Stomach (tissue), 9 donors: ENCODE results near the gene STX5. TPM values are rescaled to one million over a fixed set of nuclear protein-coding genes. Genes with fewer than 3 reads are reported as not detected.
"Not testable (repeated sequence)": the region's sequence is repeated elsewhere in the genome, so short reads cannot be mapped to it uniquely, and the experiment has no call there.

Experiments used
- DNase-seq, 2 donors: peaks; one replicate each; pipeline versions ENCODE4 v3.0.0 to v3.0.0-alpha.2; 2013 to 2019
- H3K27ac ChIP-seq, 5 donors: fragments of 200-600 bp in 4 of 5; sonication (generic) in 4 of 5; one replicate each; pipeline ENCODE4 v1.5.1; 2013 to 2019; ENCODE audit warnings: mild to moderate bottlenecking in 1 of 5, moderate library complexity in 1 of 5
- H3K27me3 ChIP-seq, 3 donors: fragments of 200-600 bp; sonication (generic); one replicate each; pipeline ENCODE4 v1.5.1; 2017 to 2019; ENCODE audit warnings: mixed run types in 1 of 3
- H3K36me3 ChIP-seq, 4 donors: fragments of 200-600 bp; sonication (generic); 1 replicate in 3 of 4; 2 replicates in 1 of 4; pipeline ENCODE4 v1.5.1; 2016 to 2019
- H3K4me1 ChIP-seq, 4 donors: fragments of 200-600 bp; sonication (generic); one replicate each; pipeline ENCODE4 v1.5.1; 2016 to 2019
- H3K4me3 ChIP-seq, 4 donors: fragments of 200-600 bp; sonication (generic) in 3 of 4; one replicate each; pipeline ENCODE4 v1.5.1; 2016 to 2019; ENCODE audit warnings: mild to moderate bottlenecking in 1 of 4
- H3K9me3 ChIP-seq, 4 donors: fragments of 200-600 bp; sonication (generic); one replicate each; pipeline ENCODE4 v1.5.1; 2016 to 2019
- CTCF ChIP-seq, 7 experiments: fragments of 450-650 bp in 4 of 7; fragments of 200-600 bp in 3 of 7; sonication (generic) in 3 of 7; IDR thresholded peaks; one replicate each; pipeline ENCODE4 v1.5.1; 2016 to 2019; ENCODE audit warnings: antibody characterized with exemption in 7 of 7, control low read depth in 2 of 7, mild to moderate bottlenecking in 1 of 7
- EP300 ChIP-seq: sonication (generic); formaldehyde crosslinking; IDR thresholded peaks from one replicate; pipeline ENCODE4 v1.6.1; 2017; ENCODE audit warnings: antibody characterized with exemption
- POLR2A ChIP-seq, 4 donors: fragments of 450-650 bp; IDR thresholded peaks; one replicate each; pipeline ENCODE4 v1.6.1; 2016; ENCODE audit warnings: antibody characterized with exemption in 4 of 4, control low read depth in 2 of 4, mild to moderate bottlenecking in 1 of 4, moderate library complexity in 1 of 4
- POLR2AphosphoS5 ChIP-seq, 3 donors: sonication (generic); formaldehyde crosslinking; IDR thresholded peaks; one replicate each; pipeline ENCODE4 v1.6.1; 2016; ENCODE audit warnings: antibody characterized with exemption in 3 of 3
- WGBS, 5 donors: extraction: QIAGEN DNeasy Blood & Tissue Kit in 3 of 5; methylation state at CpG; one replicate each; pipeline versions ENCODE4 v1.1.5 to v1.1.7; 2013 to 2018; 5-methylcytosine and 5-hydroxymethylcytosine counted together
- intact Hi-C: fragments of 100-400 bp; cut with DNase I; formaldehyde crosslinking; loops from one replicate; pipeline ENCODE4 v1.15.1; 2023; ENCODE audit warnings: low total_unique reads
- polyA plus RNA-seq, 3 donors: library from polyadenylated mRNA; stranded (reverse); fragments of 200-250 nt; gene quantifications; one replicate each; pipeline ENCODE4 v1.2.3, GENCODE V29; 2013
- total RNA-seq, 5 donors: library from RNA; depleted of rRNA; stranded (reverse); fragments of >200 nt; gene quantifications; one replicate each; pipeline versions ENCODE4 v1.1.0 to v1.2.3, GENCODE V29; 2014 to 2016
- donor health status: healthy with polysubstance abuse.
- donor health status: Bipolar disorder and iron deficiency.
- donor health status: healthy.

STX5 gene
- total and polyA plus RNA-seq, 8 donors = 8.2 to 48.1 (median 26.7) TPM

DNA sequence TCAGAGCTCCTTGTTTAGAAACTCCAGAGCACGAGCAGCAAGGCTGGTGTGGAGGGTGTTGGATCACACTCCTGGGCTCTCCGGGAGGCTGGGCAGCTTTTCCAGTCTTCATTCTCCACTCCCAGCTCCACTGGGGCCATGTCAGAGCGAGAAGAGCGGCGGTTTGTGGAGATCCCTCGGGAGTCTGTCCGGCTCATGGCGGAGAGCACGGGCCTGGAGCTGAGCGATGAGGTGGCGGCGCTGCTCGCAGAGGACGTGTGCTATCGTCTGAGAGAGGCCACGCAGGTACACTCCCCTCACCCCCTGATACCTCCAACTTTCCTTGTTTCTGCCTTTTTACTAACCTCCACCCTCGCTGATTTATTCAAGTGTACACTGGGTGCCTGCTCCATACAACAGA lies 56.2 kb downstream of the STX5 start:
- intact Hi-C loops = no loop called here
- peaks cover 28 to 60% (median 53%) of the 10 kb centered on the region in 4 donors for H3K36me3 ChIP-seq
- 95 to 96% (median 95%) methylated on average over 17 of the region's 17 CpGs for WGBS, 5 donors
- no peak for TF ChIP-seq CTCF (IDR thresholded peaks at IDR 0.05)
- no peak for TF ChIP-seq POLR2A (IDR thresholded peaks at IDR 0.05)
- no peak for TF ChIP-seq POLR2AphosphoS5 (IDR thresholded peaks at IDR 0.05)
- no peak for TF ChIP-seq EP300
- no peak for DNase-seq
- H3K4me1 ChIP-seq = peaks cover 11 to 24% (median 16%) of the 10 kb centered on the region in 4 donors
- H3K4me3 ChIP-seq = no peak overlapping the region
- no peaks in the 10 kb centered on the region for H3K9me3 ChIP-seq
- H3K27me3 ChIP-seq = no peaks in the 10 kb centered on the region
- H3K27ac ChIP-seq = no peak overlapping the region

- no peak for DNase-seq
Observed at GRCh38 chr11:62774407-62774806, 57.4 kb downstream of the STX5 start.

GRCh38 chr11:62771144-62772021 lies 60.5 kb downstream of the STX5 start, which contains the start of gene TAF6L:
TAF6L (plus strand) TSS chr11:62771396; CDS start chr11:62775784, 4,388 bp downstream.
- peak; percentile 98 for DNase-seq
- TF ChIP-seq POLR2A (IDR thresholded peaks at IDR 0.05) (no peak), EP300 (no peak), POLR2AphosphoS5 (IDR thresholded peaks at IDR 0.05) (peak; percentile 33 to 79 (median 59)), CTCF (IDR thresholded peaks at IDR 0.05) (peak in 1 of 7 experiments; percentile 9)
- intact Hi-C loops = no loop called here
- peaks cover 16 to 43% (median 32%) of the 10 kb centered on the region in 4 donors for H3K36me3 ChIP-seq
- WGBS, 5 donors = 1 to 3% (median 2%) methylated on average over 28 to 60 of the region's 60 CpGs
- H3K4me1 ChIP-seq = peaks cover 22 to 38% (median 30%) of the 10 kb centered on the region in 4 donors
- no peaks in the 10 kb centered on the region for H3K27me3 ChIP-seq
- peak within 1 kb of the TSS; percentile 93 to 98 (median 96) for H3K27ac ChIP-seq
- H3K9me3 ChIP-seq = no peaks in the 10 kb centered on the region
- peak within 1 kb of the TSS; percentile 65 to 72 (median 68) for H3K4me3 ChIP-seq

More at GRCh38 chr11:62774407-62774806, 57.4 kb downstream of the STX5 start:
- intact Hi-C loops = no loop called here
- Histone ChIP-seq H3K27me3 (no peaks in the 10 kb centered on the region), H3K4me1 (peaks cover 22 to 36% (median 28%) of the 10 kb centered on the region in 4 donors), H3K36me3 (peaks cover 28 to 48% (median 41%) of the 10 kb centered on the region in 4 donors), H3K27ac (no peak overlapping the region), H3K4me3 (no peak overlapping the region), H3K9me3 (no peaks in the 10 kb centered on the region)
- WGBS, 5 donors = 86 to 91% (median 86%) methylated on average over 3 to 6 of the region's 6 CpGs
- TF ChIP-seq POLR2A (IDR thresholded peaks at IDR 0.05) (no peak), CTCF (IDR thresholded peaks at IDR 0.05) (no peak), EP300 (no peak), POLR2AphosphoS5 (IDR thresholded peaks at IDR 0.05) (no peak)

DNA sequence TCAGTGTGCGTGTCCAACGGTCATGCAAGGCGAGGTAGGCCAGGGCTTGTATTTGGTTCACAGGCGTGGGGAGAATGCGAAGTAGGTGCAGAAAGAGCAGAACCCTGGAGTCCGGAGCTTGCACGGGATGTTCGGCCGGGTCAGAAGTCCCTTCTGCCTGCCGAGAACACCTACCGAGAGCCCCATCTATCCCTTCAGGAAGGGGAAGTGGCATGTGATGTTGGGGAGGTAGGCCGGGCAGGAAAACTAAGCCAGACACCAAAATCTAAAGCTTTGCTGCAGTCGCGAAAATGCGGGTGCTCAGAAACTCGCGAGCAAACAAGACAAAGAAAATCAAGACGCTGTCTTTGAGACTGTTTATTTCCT lies 61.1 kb downstream of the STX5 start:
- Histone ChIP-seq H3K4me3 (peak overlapping the region; percentile 65 to 72 (median 68)), H3K27ac (peak overlapping the region; percentile 93 to 98 (median 96)), H3K27me3 (no peaks in the 10 kb centered on the region), H3K36me3 (peaks cover 16 to 43% (median 32%) of the 10 kb centered on the region in 4 donors), H3K9me3 (no peaks in the 10 kb centered on the region), H3K4me1 (peaks cover 22 to 38% (median 30%) of the 10 kb centered on the region in 4 donors)
- intact Hi-C loops = no loop called here
- DNase-seq = no peak
- TF ChIP-seq EP300 (no peak), POLR2A (IDR thresholded peaks at IDR 0.05) (no peak), CTCF (IDR thresholded peaks at IDR 0.05) (no peak)
- 0 to 2% (median 1%) methylated on average over 18 of the region's 18 CpGs for WGBS, 5 donors

- H3K4me3 ChIP-seq = peak overlapping the region; percentile 69 to 86 (median 76)
- H3K27ac ChIP-seq = peak overlapping the region; percentile 68 to 92 (median 84)
- DNase-seq, H3K27me3 ChIP-seq, intact Hi-C loops, H3K9me3 ChIP-seq: not testable (repeated sequence)
- H3K4me1 ChIP-seq = peaks cover 12 to 32% (median 22%) of the 10 kb centered on the region in 4 donors
- 28 to 39% (median 33%) methylated on average over 9 of the region's 9 CpGs for WGBS, 5 donors
- peaks cover 4 to 19% (median 15%) of the 10 kb centered on the region in 4 donors for H3K36me3 ChIP-seq
Observed at GRCh38 chr11:62760867-62761227, 71.0 kb downstream of the STX5 start.
